Suprapubic skin (tissue), 4 donors: ENCODE data around the gene ABHD17C.
A peak's percentile ranks its signal among the peaks of the same experiment; 100 is the strongest.

Experiments
- POLR2A ChIP-seq, 2 donors: fragments of 450-650 bp; IDR thresholded peaks; one replicate each; pipeline ENCODE4 v1.6.1; 2017; ENCODE audit warnings: antibody characterized with exemption in 2 of 2, mild to moderate bottlenecking in 2 of 2, moderate library complexity in 2 of 2
- POLR2AphosphoS5 ChIP-seq, 3 donors: sonication (generic); formaldehyde crosslinking; IDR thresholded peaks; one replicate each; pipeline ENCODE4 v1.6.1; 2017; ENCODE audit warnings: antibody characterized with exemption in 3 of 3
- TF ChIP-seq, protein P1 (sequence below), 2 donors: fragments of 200-600 bp in 1 of 2; fragments of 450-650 bp in 1 of 2; sonication (generic) in 1 of 2; IDR thresholded peaks; one replicate each; pipeline ENCODE4 v1.5.1; 2016 to 2019; ENCODE audit warnings: antibody characterized with exemption in 2 of 2, mild to moderate bottlenecking in 1 of 2, moderate library complexity in 1 of 2

- TF ChIP-seq, protein P1, sequence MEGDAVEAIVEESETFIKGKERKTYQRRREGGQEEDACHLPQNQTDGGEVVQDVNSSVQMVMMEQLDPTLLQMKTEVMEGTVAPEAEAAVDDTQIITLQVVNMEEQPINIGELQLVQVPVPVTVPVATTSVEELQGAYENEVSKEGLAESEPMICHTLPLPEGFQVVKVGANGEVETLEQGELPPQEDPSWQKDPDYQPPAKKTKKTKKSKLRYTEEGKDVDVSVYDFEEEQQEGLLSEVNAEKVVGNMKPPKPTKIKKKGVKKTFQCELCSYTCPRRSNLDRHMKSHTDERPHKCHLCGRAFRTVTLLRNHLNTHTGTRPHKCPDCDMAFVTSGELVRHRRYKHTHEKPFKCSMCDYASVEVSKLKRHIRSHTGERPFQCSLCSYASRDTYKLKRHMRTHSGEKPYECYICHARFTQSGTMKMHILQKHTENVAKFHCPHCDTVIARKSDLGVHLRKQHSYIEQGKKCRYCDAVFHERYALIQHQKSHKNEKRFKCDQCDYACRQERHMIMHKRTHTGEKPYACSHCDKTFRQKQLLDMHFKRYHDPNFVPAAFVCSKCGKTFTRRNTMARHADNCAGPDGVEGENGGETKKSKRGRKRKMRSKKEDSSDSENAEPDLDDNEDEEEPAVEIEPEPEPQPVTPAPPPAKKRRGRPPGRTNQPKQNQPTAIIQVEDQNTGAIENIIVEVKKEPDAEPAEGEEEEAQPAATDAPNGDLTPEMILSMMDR (IDR thresholded peaks at IDR 0.05) = peak in 1 of 2 donors; percentile 24
- TF ChIP-seq POLR2AphosphoS5 (IDR thresholded peaks at IDR 0.05) (no peak), POLR2A (IDR thresholded peaks at IDR 0.05) (no peak)
These were observed 35.0 kb upstream of the ABHD17C start for GRCh38 chr15:80660119-80660518.
